GM12875 (cell line): ENCODE measurements around the gene PEX3.

Experiments
- H3K4me3 ChIP-seq: one replicate; pipeline ENCODE4 v1.5.1; 2011; ENCODE audit warnings: low read depth, low read length, control low read depth
- TF ChIP-seq, protein P1 (sequence below): IDR thresholded peaks from 2 replicates; pipeline ENCODE4 v1.5.1; 2011; ENCODE audit warnings: low read depth, mild to moderate bottlenecking, control low read depth, inconsistent platforms, low read length, moderate library complexity, borderline replicate concordance; ENCODE audit not compliant: insufficient read depth

The PEX3 gene

DNA sequence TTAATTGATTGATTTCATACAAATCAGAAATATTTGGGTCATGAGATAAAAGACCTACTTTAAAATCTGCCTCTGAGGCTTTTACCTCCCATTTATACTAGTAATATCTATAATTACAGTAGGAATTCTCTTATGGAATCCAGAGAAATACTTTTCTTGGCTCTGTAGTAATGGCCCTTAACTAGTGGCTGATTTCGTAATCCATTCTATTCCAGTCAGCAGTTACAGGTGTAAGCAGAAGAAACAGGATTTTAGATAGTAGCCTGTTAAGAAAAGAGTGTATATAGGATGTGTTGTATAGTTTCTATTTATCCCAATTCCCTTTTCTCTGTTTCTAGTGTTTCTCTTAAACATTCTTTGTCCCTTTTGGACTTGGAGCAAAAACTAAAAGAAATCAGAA is 21.2 kb downstream of the PEX3 start:
- H3K4me3 ChIP-seq = no peak overlapping the region
- TF ChIP-seq, protein P1, sequence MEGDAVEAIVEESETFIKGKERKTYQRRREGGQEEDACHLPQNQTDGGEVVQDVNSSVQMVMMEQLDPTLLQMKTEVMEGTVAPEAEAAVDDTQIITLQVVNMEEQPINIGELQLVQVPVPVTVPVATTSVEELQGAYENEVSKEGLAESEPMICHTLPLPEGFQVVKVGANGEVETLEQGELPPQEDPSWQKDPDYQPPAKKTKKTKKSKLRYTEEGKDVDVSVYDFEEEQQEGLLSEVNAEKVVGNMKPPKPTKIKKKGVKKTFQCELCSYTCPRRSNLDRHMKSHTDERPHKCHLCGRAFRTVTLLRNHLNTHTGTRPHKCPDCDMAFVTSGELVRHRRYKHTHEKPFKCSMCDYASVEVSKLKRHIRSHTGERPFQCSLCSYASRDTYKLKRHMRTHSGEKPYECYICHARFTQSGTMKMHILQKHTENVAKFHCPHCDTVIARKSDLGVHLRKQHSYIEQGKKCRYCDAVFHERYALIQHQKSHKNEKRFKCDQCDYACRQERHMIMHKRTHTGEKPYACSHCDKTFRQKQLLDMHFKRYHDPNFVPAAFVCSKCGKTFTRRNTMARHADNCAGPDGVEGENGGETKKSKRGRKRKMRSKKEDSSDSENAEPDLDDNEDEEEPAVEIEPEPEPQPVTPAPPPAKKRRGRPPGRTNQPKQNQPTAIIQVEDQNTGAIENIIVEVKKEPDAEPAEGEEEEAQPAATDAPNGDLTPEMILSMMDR = no peak

DNA sequence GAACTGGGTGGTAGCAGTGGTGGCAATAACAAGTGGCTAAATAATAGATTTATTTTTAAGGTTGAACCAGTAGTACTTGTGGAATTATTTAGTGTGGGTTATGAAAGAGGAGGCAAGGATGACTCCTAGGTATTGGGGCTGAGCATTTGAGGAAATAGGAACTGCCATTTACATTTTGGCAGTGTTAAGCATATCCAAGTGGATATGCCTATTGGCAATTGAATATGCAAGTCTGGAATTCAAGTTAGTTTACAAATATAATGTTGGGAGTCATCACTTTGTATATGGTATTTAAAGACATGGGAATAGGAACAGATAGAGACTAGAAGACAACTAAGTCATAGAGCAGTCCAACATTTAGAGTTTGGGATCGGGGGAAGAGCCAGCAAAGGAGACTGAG is 25.9 kb downstream of the PEX3 start:
- H3K4me3 ChIP-seq = no peak overlapping the region
- TF ChIP-seq, protein P1 = no peak

DNA sequence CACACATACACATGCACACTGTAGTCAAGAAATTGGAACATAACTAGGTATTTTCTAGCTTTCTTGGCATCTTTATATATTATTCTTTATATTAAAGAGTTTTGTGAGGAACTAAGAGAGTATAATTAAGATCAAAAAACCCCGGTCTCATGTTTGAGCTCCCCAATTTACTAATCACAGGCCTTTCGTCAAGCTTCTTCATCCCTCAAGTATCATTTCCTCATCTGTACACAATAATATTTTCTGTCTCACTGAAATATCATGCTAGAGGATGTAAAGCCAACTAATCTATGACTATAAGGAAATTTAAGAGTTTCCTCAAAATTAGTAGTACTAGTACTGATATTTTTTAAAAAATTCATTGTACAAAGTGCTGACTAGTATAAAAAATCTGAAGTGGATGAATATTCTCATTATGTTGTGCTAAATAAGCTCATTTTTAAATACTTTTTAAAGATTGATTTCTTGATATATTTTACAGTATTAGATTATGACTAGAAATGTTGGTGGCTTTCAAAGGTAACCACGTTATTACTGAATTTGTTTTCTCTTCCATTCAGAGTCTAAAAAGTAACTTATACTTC is 28.0 kb downstream of the PEX3 start:
- no peak overlapping the region for H3K4me3 ChIP-seq
- TF ChIP-seq, protein P1 = no peak

DNA sequence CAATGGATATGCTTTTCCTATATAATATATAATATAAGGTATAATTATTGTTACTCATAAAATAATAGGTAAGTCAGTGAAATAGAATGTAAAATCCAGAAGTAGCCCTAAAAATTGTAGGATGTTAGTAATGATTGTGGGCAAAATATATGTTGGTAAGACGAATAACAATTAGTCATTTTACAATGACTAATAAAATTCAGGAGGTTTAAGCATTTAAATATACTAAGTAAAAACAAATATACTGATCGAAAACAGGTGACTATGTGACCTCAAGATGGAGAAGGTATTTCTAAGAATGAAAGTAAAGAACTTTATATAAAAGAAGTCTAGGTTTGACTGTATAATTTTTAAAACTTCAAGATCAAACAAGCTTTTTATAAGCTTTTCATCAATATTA is 32.0 kb downstream of the PEX3 start:
- H3K4me3 ChIP-seq = no peak overlapping the region
- TF ChIP-seq, protein P1 = no peak

DNA sequence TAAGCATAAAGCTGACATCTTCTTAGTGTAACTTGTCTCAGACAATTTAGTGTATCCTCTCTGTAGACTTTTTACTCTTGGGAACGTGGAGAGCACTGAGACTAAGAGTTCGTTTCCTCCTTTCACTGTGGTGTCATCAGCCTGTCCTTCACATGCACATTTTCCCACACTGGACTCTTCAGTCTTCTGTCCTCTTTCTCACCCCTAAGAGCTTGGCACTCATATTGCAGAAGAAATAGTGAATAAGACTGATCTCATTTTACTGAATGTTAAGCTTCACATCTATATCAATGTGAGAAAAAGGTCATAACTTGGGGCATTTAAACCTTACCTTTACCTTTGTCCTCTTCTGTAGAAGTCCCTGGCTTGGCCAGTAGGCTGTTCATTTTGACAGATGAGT is 35.4 kb downstream of the PEX3 start:
- TF ChIP-seq, protein P1 = no peak
- no peak overlapping the region for H3K4me3 ChIP-seq

DNA sequence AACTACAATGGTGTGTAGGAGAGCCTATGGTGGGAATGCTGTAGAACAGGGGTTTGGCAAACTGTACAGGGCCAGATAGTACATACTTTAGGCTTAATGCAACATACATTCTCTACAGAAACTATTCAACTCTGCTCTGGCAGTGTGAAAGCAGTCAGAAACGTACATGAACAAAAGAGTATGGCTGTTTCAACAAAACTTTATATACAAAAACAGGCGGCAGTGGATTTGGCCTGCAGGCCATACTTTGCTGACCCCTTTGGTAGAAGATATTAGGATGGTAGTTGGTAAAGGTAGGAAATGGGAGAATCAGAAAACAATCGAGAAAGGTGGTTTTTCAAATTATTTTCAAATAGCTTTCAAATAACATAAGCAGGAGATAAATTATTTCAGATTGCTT is 36.1 kb downstream of the PEX3 start:
- TF ChIP-seq, protein P1 = no peak
- no peak overlapping the region for H3K4me3 ChIP-seq

DNA sequence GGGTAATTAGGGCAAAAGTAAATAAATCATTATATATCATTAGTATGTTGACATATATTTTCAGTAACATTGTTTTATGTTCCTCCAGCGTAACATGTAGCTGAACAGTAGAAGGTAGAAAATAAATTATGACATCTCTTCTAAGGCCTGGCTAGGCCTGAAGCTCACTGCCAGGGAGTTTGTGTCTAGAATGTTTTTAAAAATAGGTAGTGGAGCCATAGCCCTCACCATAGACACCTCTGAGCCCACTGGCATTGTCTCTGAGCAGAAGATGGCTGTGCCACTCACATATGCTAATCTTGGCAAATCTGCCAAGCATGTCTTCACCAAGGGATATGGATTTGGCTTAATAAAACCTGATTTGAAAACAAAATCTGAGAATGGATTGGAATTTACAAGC is 39.6 kb downstream of the PEX3 start:
- H3K4me3 ChIP-seq = no peak overlapping the region
- TF ChIP-seq, protein P1 = no peak
